Stimulated activated CD8-positive, alpha-beta memory T cell treated with anti-CD3 and anti-CD28 coated beads, Interleukin-7, amount 100 ng/mL, for 1 hour (primary cell): Measurements from ENCODE around the gene DKK3.

Source experiments
- DNase-seq, 2 donors: peaks; one replicate each; pipeline ENCODE4 v3.0.0-alpha.2; 2020; ENCODE audit warnings: low read depth in 2 of 2

The DKK3 gene

GRCh38 chr11:11967669-11968510 lies 40.5 kb downstream of the DKK3 start:
- DNase-seq = no peak

- peak; percentile 16 to 41 for DNase-seq
Measured at GRCh38 chr11:11966826-11967668, 41.4 kb downstream of the DKK3 start.

DNA sequence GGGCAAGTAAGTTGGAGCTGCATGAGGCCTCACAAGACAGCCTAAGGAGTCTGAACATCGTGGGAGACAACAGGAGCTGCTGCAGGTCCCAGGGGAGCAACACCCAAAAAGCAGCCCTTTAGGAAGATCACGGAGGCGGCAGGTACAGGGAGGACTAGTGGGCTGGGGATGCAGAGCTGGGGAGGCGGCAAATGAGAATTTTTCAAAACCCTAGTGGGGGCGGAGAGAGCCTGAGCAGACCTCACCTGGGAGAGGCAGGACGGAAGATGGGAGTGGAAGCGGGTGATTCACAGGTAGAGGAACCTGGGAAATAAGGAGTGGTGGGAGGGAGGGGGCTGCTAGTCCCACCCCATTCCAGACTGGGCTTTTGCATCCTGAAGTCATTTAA lies 42.1 kb downstream of the DKK3 start:
- no peak for DNase-seq

- no peak for DNase-seq
Measured at GRCh38 chr11:11965656-11966353, 42.6 kb downstream of the DKK3 start.

GRCh38 chr11:11965192-11965591 lies 43.2 kb downstream of the DKK3 start:
- no peak for DNase-seq

DNA sequence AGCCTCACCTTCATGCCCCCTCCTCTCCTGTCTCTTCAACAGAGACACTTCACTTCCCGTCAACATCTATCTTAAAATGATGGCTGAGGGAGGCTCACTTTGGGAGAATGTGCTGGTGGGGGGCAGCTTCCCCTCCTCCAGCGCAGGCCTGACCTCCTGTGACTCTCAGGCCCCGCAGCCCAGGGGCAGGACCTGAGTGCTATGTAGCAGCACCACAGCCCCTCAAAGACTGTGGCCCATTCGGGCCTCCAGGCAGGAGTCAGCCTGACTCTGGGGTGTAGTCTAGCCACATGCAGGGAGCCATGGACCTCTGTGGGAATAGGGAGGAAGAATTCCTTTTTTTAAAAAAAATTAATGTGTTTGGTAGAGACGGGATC lies 43.7 kb downstream of the DKK3 start:
- DNase-seq = no peak

DNA sequence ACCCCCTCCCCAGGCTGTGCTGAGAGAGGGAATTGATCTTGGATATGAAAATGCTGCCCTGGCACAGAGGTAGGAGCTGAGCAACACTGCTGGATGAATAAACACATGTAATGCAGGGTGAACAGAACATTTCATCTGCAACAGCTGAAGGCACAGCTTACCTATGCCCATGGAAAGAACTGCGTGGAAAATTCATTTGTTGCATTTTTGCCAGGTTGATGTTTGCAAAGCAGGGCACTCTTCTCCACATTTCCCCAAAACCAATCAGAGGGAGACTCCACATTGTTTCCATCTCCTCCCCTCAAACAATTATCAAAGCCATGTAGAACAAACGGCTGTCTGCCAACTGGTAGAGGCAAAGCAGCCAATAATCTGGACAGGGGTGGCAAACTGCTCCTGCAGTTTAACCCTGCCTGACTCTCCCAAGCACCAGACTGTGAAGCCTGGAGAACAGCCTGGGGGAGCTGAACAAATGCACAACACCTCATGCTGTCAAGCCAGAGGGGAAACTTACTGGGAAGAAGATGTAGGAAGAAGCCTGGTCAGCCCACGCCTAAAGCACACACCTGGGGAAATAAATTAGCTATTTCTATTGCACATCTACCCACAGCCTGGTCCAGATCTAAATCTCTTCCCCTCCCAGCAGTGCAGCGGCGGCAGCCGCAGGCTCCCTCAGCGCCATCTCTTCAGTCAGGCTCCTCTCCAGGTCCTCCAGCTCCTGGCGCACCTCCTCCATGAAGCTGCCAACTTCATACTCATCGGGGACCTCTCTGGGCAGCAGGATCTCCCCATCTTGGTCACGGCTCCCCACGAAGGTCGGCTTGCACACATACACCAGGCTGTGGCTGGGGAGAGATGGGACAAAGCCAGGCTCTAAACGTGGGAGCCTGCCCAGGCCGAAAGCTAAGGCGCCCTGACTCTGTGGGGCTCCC lies 44.3 kb downstream of the DKK3 start:
- no peak for DNase-seq

GRCh38 chr11:11963067-11963466 lies 45.4 kb downstream of the DKK3 start:
- DNase-seq = no peak

DNA sequence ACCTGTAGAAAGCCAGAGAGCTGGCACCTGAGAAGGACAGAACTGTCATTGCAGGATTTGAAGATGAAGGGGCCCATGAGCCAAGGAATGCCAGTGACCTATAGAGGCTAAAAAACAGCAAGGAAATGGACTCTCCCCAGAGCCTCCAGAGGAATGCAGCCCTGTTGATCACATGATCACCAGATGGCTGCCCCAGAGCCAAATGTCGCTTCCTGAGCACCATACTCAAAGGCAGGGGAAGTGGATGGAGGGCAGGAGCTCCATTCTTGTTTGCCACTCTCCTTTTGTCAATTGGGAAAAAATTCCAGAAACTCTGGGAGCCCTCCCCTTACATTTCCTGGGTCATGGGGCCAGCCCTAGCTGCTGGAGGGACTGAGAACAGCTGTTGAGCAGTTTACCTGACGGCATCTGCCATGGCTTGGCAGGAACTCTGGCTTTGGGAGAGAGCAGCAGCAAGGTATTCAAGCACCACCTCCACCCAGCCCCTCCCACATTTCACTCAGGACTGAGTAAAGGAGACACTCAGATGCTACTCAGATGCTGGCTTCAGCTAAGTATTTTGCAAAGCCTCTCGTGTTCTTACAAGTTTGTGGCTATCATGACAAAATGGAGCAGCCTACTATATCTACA lies 46.9 kb downstream of the DKK3 start:
- DNase-seq = no peak

DNA sequence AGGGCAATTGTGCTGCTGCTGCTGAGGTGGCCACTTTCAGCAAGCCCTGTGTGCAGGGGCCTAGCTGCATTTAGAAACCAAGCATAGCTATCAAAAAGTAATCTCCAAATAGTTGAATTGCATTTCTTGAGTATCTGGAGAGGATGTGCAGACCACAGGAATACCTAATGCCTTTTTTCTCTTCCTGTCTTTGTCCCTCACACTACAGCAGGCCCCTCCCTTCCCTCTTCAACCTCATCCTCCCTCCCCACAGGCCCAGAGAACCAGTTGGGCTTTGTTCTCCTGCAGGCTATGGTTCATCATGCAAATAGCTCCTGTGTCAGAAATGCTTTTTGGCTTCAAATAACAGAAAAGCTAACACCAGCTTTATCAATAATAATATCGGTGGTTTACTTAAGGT lies 47.7 kb downstream of the DKK3 start:
- no peak for DNase-seq

DNA sequence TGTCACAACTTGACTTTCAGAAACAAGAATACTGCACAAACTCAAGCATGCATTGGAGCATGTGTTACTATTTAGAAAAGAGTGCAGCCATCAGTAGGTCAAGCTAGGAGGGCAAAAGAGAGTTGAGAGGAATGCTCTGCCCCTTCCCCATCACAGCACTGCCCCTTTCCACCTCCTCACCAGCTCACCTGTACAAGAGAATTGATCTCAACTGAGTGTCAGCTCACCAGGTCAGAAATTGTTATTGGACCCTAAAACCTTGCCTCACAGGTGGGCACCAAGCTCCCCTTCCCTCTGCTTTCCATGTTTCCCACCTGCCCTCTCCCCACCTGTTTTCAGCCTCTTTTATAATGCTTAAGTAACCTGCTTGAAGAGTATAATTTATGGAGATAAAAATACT lies 48.8 kb downstream of the DKK3 start:
- no peak for DNase-seq

DNA sequence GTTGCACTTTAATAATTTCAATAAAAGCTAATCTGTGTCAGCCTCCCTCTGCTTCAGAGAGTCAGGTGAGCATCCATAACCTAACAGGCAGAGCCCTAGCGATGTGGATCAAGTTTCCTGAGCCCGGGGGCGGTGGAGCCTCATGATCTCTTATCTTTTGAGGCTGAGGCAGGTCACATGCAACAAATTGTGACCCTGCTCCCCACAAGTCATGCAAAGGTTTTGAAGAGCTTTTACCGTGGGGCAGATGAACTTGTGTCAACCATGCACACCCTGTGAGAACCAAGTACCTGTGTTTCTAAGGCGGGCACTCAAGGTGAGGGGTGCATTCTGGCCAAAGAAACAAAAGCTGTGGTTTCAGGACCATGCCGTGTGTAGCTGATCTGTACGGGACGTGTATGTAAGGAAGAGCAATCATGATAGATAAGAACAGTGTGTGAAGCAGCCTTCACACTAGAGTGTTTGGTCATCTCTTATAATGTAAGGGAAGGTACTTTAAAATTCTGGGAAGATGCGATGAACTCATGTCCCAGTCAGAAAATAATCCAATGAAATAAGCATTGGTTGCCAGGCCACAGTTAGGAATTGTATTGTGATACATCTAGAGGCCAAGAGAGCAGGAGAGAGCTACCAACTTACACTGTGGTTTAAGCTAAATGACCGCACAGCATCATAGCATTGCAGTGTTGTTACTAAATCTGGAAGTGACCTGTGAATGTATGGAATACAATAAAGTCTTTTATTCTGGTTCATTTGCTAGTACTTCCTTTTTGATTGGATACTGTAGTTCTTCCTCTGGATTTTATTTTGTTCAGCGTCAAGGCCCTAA lies 49.8 kb downstream of the DKK3 start:
- no peak for DNase-seq

GRCh38 chr11:11956006-11956405 lies 52.4 kb downstream of the DKK3 start:
- no peak for DNase-seq

DNA sequence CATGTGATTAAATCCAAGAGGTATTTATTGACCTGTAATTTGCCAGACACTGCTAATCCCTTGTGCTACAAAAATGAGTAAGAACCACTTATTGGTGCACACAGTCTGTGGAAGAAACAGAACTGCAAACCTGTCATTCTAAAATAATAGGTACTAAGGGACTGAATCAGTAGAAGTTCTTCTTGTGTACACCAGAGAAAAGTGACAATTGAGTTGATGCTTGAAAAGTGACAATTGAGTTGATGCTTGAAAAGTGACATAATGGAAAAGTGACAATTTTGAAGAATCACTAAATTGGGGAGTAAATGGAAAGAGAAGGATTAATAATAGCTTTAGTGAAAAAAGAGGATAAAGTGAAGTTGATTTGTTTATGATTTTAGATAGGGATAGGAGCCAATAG lies 56.4 kb downstream of the DKK3 start:
- no peak for DNase-seq

DNA sequence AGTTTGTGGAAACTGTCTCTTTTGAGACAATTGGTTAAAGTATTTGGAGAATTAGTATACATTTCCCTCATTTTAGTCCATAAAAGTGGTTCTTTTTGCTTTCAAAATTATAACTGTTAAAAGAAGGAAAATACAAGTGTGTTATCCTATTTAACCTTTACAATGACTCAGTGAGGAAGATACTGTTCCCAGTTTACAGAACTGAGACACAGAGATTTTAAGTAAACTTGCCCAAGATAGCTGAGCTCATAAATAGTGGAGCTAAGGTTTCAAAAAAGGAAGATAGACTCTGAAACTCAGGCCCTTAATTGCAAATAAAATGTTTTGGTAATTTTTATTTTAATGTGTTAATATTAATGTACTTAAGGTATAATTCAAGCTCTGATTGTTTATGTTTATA lies 58.9 kb downstream of the DKK3 start:
- DNase-seq = no peak

DNA sequence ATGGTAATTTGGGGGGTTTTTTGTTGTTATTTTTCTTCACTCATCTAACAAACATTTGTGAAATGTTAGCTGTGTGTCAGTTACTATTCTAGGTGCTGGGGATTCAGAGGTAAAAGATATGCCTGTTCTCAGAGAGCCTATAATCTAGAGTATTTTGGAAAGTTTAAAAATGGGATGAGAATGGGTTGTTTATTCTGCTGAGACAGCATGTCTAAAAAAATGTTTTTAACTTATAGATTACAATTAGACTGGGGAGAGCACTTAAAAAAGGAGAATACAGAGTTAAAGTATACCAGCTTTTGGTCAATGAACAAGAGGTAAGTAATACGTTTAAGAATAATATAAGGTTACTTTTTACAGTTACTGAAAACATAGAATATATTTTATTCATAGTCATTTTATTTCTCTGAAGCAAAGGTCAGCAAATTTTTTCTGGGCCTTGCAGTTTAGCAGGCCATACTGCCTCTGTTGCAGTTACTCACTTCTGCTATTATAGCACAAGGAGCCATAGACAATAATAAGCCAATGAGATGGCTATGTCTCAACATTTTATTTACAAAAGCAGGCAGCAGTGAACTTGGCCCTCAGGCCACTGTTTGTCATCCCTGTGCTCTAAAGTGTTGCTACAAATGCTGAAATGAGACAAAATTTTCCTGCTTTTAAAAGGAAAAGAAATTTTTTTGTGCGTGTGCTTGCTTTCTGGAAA lies 60.0 kb downstream of the DKK3 start:
- no peak for DNase-seq

- DNase-seq = no peak
Measured at GRCh38 chr11:11947825-11948224, 60.6 kb downstream of the DKK3 start.

GRCh38 chr11:11946878-11947277 lies 61.5 kb downstream of the DKK3 start:
- no peak for DNase-seq

DNA sequence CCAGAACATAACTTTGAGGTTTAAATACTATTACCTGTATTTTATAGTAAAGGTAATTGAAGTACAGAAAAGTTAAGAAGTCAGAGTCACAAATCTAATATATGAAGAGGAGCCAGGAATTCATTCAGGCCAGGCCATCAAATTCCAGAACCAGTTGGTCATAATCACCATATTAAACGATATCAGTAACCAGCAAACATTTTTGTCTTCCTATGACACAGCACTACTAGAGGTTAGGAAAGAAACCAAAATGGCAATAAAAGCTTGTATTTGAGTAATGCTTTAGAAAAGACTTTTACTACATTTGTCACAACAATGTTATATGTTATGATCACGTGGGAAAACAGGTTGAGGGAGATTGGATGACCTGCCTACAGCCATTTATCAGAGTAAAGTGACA lies 62.2 kb downstream of the DKK3 start:
- no peak for DNase-seq
